ENCODE results near the gene TUBG2. TPM values are rescaled to one million over a fixed set of nuclear protein-coding genes. Genes with fewer than 3 reads are reported as not detected.

The TUBG2 gene
- total RNA-seq, 1 donor: 13.8 TPM

- Histone ChIP-seq H3K27me3 (ENCODE audit: insufficient read depth, low read length) (no peaks in the 10 kb centered on the region), H3K9me3 (ENCODE audit: low read depth, low read length) (no peaks in the 10 kb centered on the region)
Observed at GRCh38 chr17:42679492-42680330, 20.6 kb downstream of the TUBG2 start.

DNA sequence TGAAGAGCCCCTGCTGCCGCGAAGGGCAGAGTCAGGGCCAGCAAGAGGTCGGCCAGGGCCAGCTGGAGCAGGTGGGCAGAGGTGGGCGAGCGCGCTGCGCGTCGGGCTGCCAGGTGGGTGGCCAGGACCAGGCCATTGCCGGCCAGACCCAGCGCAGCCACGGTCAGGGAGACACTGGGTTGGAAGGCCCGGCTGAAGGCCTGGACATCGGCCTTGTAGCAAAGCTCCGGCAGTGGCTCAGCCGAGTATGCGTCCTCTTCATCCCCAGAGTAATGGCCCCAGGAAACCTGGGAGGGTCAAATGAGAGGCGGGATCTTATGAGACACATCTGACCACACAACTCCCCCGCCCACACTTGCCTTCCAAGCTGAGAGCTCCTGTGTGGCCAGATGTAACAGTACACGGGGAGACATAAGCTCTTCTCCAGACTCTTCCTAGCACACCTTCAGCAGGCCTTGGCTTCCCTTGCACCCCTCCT is 21.3 kb downstream of the TUBG2 start:
- H3K4me3 ChIP-seq (ENCODE audit: insufficient read depth, low read length): peak overlapping the region; percentile 68
- H3K9me3 ChIP-seq (ENCODE audit: low read depth, low read length): no peaks in the 10 kb centered on the region
- H4K20me1 ChIP-seq (ENCODE audit: insufficient read depth, low read length): peaks cover 19% of the 10 kb centered on the region
- peak overlapping the region; percentile 80 for H3K27ac ChIP-seq (ENCODE audit: low read depth, low read length)
- peak; percentile 79 for DNase-seq (ENCODE audit: insufficient read length, low spot score, missing footprints)
- TF ChIP-seq, protein P1, sequence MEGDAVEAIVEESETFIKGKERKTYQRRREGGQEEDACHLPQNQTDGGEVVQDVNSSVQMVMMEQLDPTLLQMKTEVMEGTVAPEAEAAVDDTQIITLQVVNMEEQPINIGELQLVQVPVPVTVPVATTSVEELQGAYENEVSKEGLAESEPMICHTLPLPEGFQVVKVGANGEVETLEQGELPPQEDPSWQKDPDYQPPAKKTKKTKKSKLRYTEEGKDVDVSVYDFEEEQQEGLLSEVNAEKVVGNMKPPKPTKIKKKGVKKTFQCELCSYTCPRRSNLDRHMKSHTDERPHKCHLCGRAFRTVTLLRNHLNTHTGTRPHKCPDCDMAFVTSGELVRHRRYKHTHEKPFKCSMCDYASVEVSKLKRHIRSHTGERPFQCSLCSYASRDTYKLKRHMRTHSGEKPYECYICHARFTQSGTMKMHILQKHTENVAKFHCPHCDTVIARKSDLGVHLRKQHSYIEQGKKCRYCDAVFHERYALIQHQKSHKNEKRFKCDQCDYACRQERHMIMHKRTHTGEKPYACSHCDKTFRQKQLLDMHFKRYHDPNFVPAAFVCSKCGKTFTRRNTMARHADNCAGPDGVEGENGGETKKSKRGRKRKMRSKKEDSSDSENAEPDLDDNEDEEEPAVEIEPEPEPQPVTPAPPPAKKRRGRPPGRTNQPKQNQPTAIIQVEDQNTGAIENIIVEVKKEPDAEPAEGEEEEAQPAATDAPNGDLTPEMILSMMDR (IDR thresholded peaks at IDR 0.05; ENCODE audit: extremely low read depth, low read depth, low read length): no peak
- peak overlapping the region; percentile 92 for H2AFZ ChIP-seq (ENCODE audit: low read length)
- peaks cover 44% of the 10 kb centered on the region for H3K4me1 ChIP-seq (ENCODE audit: insufficient read depth, low read length)
- H3K27me3 ChIP-seq (ENCODE audit: insufficient read depth, low read length): no peaks in the 10 kb centered on the region
- H3K79me2 ChIP-seq (ENCODE audit: insufficient read depth, low read length): peaks cover 14% of the 10 kb centered on the region
- H3K36me3 ChIP-seq (ENCODE audit: insufficient read depth, low read length): peaks cover 5% of the 10 kb centered on the region
- H3K4me2 ChIP-seq (ENCODE audit: insufficient read depth, low read length): peak overlapping the region; percentile 83

More at GRCh38 chr17:42679492-42680330, 20.6 kb downstream of the TUBG2 start:
- TF ChIP-seq, protein P1 (IDR thresholded peaks at IDR 0.05; ENCODE audit: extremely low read depth, low read depth, low read length): peak; percentile 67
- H2AFZ ChIP-seq (ENCODE audit: low read length): peak overlapping the region; percentile 92
- peak overlapping the region; percentile 80 for H3K27ac ChIP-seq (ENCODE audit: low read depth, low read length)
- H3K4me2 ChIP-seq (ENCODE audit: insufficient read depth, low read length): peak overlapping the region; percentile 83
- peak overlapping the region; percentile 68 for H3K4me3 ChIP-seq (ENCODE audit: insufficient read depth, low read length)
- DNase-seq (ENCODE audit: insufficient read length, low spot score, missing footprints): peak; percentile 98
- peaks cover 21% of the 10 kb centered on the region for H3K79me2 ChIP-seq (ENCODE audit: insufficient read depth, low read length)
- H4K20me1 ChIP-seq (ENCODE audit: insufficient read depth, low read length): peaks cover 21% of the 10 kb centered on the region
- H3K4me1 ChIP-seq (ENCODE audit: insufficient read depth, low read length): peaks cover 48% of the 10 kb centered on the region
- H3K36me3 ChIP-seq (ENCODE audit: insufficient read depth, low read length): no peaks in the 10 kb centered on the region

- no peaks in the 10 kb centered on the region for H3K27me3 ChIP-seq (ENCODE audit: insufficient read depth, low read length)
- peak within 1 kb of the TSS; percentile 85 for H2AFZ ChIP-seq (ENCODE audit: low read length)
- H3K4me3 ChIP-seq (ENCODE audit: insufficient read depth, low read length): peak within 1 kb of the TSS; percentile 82
- H3K36me3 ChIP-seq (ENCODE audit: insufficient read depth, low read length): peaks cover 5% of the 10 kb centered on the region
- TF ChIP-seq, protein P1 (IDR thresholded peaks at IDR 0.05; ENCODE audit: extremely low read depth, low read depth, low read length): no peak
- H4K20me1 ChIP-seq (ENCODE audit: insufficient read depth, low read length): peaks cover 8% of the 10 kb centered on the region
- H3K79me2 ChIP-seq (ENCODE audit: insufficient read depth, low read length): no peaks in the 10 kb centered on the region
- peak; percentile 99 for DNase-seq (ENCODE audit: insufficient read length, low spot score, missing footprints)
- H3K9me3 ChIP-seq (ENCODE audit: low read depth, low read length): no peaks in the 10 kb centered on the region
- H3K27ac ChIP-seq (ENCODE audit: low read depth, low read length): peak within 1 kb of the TSS; percentile 38
- peaks cover 44% of the 10 kb centered on the region for H3K4me1 ChIP-seq (ENCODE audit: insufficient read depth, low read length)
- peak within 1 kb of the TSS; percentile 89 for H3K4me2 ChIP-seq (ENCODE audit: insufficient read depth, low read length)
Observed at GRCh38 chr17:42681976-42682721, 23.1 kb downstream of the TUBG2 start, which contains the start of gene CNTNAP1. Gene CNTNAP1, plus strand, starts transcription at chr17:42682531. Its CDS starts 299 bp downstream, at chr17:42682830.

Data from osteoblast (primary cell).